GM23338 (cell line): ENCODE data around the gene PLA2G6. TPM values are rescaled to one million over a fixed set of nuclear protein-coding genes. Genes with fewer than 3 reads are reported as not detected.

Experiments
- ATAC-seq: fragments of 200-7000 bp; cut with Tn5 transposase; 3 replicates; pipeline ENCODE4 v1.9.1; 2020
- DNase-seq: peaks from one replicate; pipeline ENCODE4 v3.0.0-alpha.2; 2015; ENCODE audit warnings: low spot score
- H2AFZ ChIP-seq: fragments of 200-600 bp; sonication (generic); 2 replicates; pipeline ENCODE4 v1.8.0; 2016; ENCODE audit warnings: antibody characterized with exemption, mild to moderate bottlenecking, moderate library complexity
- H3F3A ChIP-seq: fragments of 200-600 bp; sonication (generic); replicated peaks from 2 replicates; pipeline ENCODE4 v1.8.0; 2017; ENCODE audit warnings: antibody characterized with exemption, mixed run types, low read depth
- H3K27ac ChIP-seq: fragments of 200-600 bp; sonication (generic); 2 replicates; pipeline ENCODE4 v1.6.1; 2016; ENCODE audit warnings: low read depth
- H3K27me3 ChIP-seq: fragments of 200-600 bp; sonication (generic); 2 replicates; pipeline ENCODE4 v1.8.0; 2016; ENCODE audit warnings: mild to moderate bottlenecking, mixed run types, moderate library complexity; ENCODE audit not compliant: insufficient read depth
- H3K36me3 ChIP-seq: fragments of 200-600 bp; sonication (generic); 2 replicates; pipeline ENCODE4 v1.8.0; 2016; ENCODE audit warnings: mild to moderate bottlenecking; ENCODE audit not compliant: insufficient read depth
- H3K4me1 ChIP-seq: fragments of 200-600 bp; sonication (generic); 2 replicates; pipeline ENCODE4 v1.8.0; 2016; ENCODE audit warnings: mild to moderate bottlenecking, moderate library complexity; ENCODE audit not compliant: insufficient read depth
- H3K4me2 ChIP-seq: fragments of 200-600 bp; sonication (generic); 2 replicates; pipeline ENCODE4 v1.7.1; 2017; ENCODE audit warnings: mixed run types
- H3K4me3 ChIP-seq: fragments of 200-600 bp; sonication (generic); 2 replicates; pipeline ENCODE4 v1.6.1; 2016; ENCODE audit warnings: mixed run types
- H3K79me2 ChIP-seq: fragments of 200-600 bp; sonication (generic); replicated peaks from 2 replicates; pipeline ENCODE4 v1.8.0; 2017; ENCODE audit warnings: mild to moderate bottlenecking; ENCODE audit not compliant: insufficient read depth
- H3K9me2 ChIP-seq: fragments of 200-600 bp; sonication (generic); 2 replicates; pipeline ENCODE4 v1.8.0; 2017; ENCODE audit not compliant: insufficient read depth
- H4K20me1 ChIP-seq: fragments of 200-600 bp; sonication (generic); replicated peaks from 2 replicates; pipeline ENCODE4 v1.8.0; 2017; ENCODE audit warnings: mild to moderate bottlenecking; ENCODE audit not compliant: insufficient read depth
- H3K27ac Mint-ChIP-seq: 2 replicates; pipeline ENCODE4 v1.8.0; 2020; ENCODE audit warnings: inconsistent platforms, mild to moderate bottlenecking, moderate library complexity, mixed read lengths
- H3K27me3 Mint-ChIP-seq: 3 replicates; pipeline ENCODE4 v1.8.0; 2022; ENCODE audit warnings: low read depth, mild to moderate bottlenecking, moderate library complexity, mixed read lengths, inconsistent platforms; ENCODE audit not compliant: insufficient read depth, poor library complexity
- H3K36me3 Mint-ChIP-seq: 3 replicates; pipeline ENCODE4 v1.8.0; 2021; ENCODE audit warnings: low read depth, mild to moderate bottlenecking, inconsistent platforms, moderate library complexity, mixed read lengths
- H3K4me1 Mint-ChIP-seq: 3 replicates; pipeline ENCODE4 v1.8.0; 2020; ENCODE audit warnings: mild to moderate bottlenecking, inconsistent platforms, mixed read lengths
- H3K4me3 Mint-ChIP-seq: 3 replicates; pipeline ENCODE4 v1.8.0; 2021; ENCODE audit warnings: moderate library complexity, mild to moderate bottlenecking, inconsistent platforms, mixed read lengths
- H3K9me3 Mint-ChIP-seq: 3 replicates; pipeline ENCODE4 v1.8.0; 2020; ENCODE audit warnings: moderate library complexity, mild to moderate bottlenecking, inconsistent platforms, mixed read lengths
- CREB1 ChIP-seq: fragments of 250-450 bp; sonication (Bioruptor Pico); IDR thresholded peaks from 2 replicates; pipeline ENCODE4 v1.5.0; 2020; ENCODE audit warnings: low read depth, mild to moderate bottlenecking, moderate library complexity
- CTCF ChIP-seq, 2 experiments: fragments of 200-600 bp in 1 of 2; sonication (generic) in 1 of 2; conservative IDR thresholded peaks; 2 replicates each; pipeline versions ENCODE4 v1.5.1 to v1.6.1; 2016 to 2017; ENCODE audit warnings: antibody characterized with exemption in 2 of 2, low read depth in 2 of 2, mild to moderate bottlenecking in 2 of 2, moderate library complexity in 1 of 2
- ETS1 ChIP-seq: IDR thresholded peaks from 2 replicates; pipeline ENCODE4 v1.6.1; 2016; ENCODE audit warnings: antibody characterized with exemption
- EZH2 ChIP-seq: fragments of 200-600 bp; sonication (generic); IDR thresholded peaks from one replicate; pipeline ENCODE4 v1.8.0; 2017; ENCODE audit warnings: antibody characterized with exemption, mild to moderate bottlenecking, low read depth; ENCODE audit not compliant: unreplicated experiment
- EZH2phosphoT487 ChIP-seq: fragments of 200-600 bp; sonication (generic); IDR thresholded peaks from one replicate; pipeline ENCODE4 v1.8.1; 2018; ENCODE audit warnings: antibody characterized with exemption; ENCODE audit not compliant: unreplicated experiment
- JUNB ChIP-seq: IDR thresholded peaks from one replicate; pipeline ENCODE4 v1.6.1; 2016; ENCODE audit warnings: antibody characterized with exemption; ENCODE audit not compliant: unreplicated experiment
- NANOG ChIP-seq: IDR thresholded peaks from 2 replicates; pipeline ENCODE4 v1.6.1; 2016; ENCODE audit warnings: antibody characterized with exemption, borderline replicate concordance
- POLR2AphosphoS5 ChIP-seq: IDR thresholded peaks from 2 replicates; pipeline ENCODE4 v1.6.1; 2016; ENCODE audit warnings: antibody characterized with exemption, low read depth
- REST ChIP-seq: IDR thresholded peaks from one replicate; pipeline ENCODE4 v1.6.1; 2018; ENCODE audit warnings: antibody characterized with exemption; ENCODE audit not compliant: unreplicated experiment
- STAT1 ChIP-seq: IDR thresholded peaks from one replicate; pipeline ENCODE4 v1.6.1; 2016; ENCODE audit warnings: antibody characterized with exemption; ENCODE audit not compliant: unreplicated experiment
- ZNF331 ChIP-seq: fragments of 250-450 bp; sonication (Bioruptor Pico); IDR thresholded peaks from 2 replicates; pipeline ENCODE4 v1.5.0; 2020; ENCODE audit warnings: low read depth, mild to moderate bottlenecking, moderate library complexity
- ZNF462 ChIP-seq: fragments of 250-450 bp; sonication (Bioruptor Pico); IDR thresholded peaks from 2 replicates; pipeline ENCODE4 v1.5.0; 2020; ENCODE audit warnings: mild to moderate bottlenecking, moderate library complexity
- polyA plus RNA-seq: library from polyadenylated mRNA; unstranded; fragments of >200 nt; fragmentation: Nextera tagmentation; extraction: Ambion mirVana; gene quantifications from 2 replicates; pipeline ENCODE4 v1.2.1, GENCODE V29; 2016
- total RNA-seq: library from RNA; depleted of rRNA; stranded (reverse); fragments of >200 nt; shearing (Covaris generic); gene quantifications from 2 replicates; pipeline ENCODE4 v1.2.3, GENCODE V29; 2014

Gene PLA2G6
- total and polyA plus RNA-seq, 2 experiments from 2014 or later, result 4.5 to 12.6 TPM

GRCh38 chr22:38184788-38185187, 3.2 kb upstream of the PLA2G6 start:
- no peak for DNase-seq
- Histone ChIP-seq H3K79me2 (no peaks in the 10 kb centered on the region), H3F3A (peaks cover 8% of the 10 kb centered on the region; the same call in 1 of the 2 replicates), H3K36me3 (no peaks in the 10 kb centered on the region), H3K4me2 (no peak overlapping the region), H3K27ac (no peak overlapping the region), H3K4me3 (no peak overlapping the region), H4K20me1 (no peaks in the 10 kb centered on the region), H3K9me2 (no peaks in the 10 kb centered on the region), H3K27me3 (no peaks in the 10 kb centered on the region), H3K4me1 (peaks cover 15% of the 10 kb centered on the region), H2AFZ (peak overlapping the region; percentile 81)
- ATAC-seq, result no peak
- H3K4me3 Mint-ChIP-seq, result no peak overlapping the region
- H3K27ac Mint-ChIP-seq, result no peak overlapping the region
- peaks cover 18% of the 10 kb centered on the region for H3K27me3 Mint-ChIP-seq
- no peak for TF ChIP-seq NANOG
- no peak for TF ChIP-seq CREB1 (CRISPR knock-in tag)
- no peak for TF ChIP-seq JUNB
- no peak for TF ChIP-seq REST
- no peak for TF ChIP-seq ZNF331 (CRISPR knock-in tag)
- no peak for TF ChIP-seq EZH2phosphoT487
- TF ChIP-seq CTCF (conservative IDR thresholded peaks at IDR 0.05; ENCODE audit: low read depth in 2 of 2), result no peak
- no peak for TF ChIP-seq ZNF462 (CRISPR knock-in tag)
- TF ChIP-seq POLR2AphosphoS5, result no peak
- TF ChIP-seq ETS1, result no peak
- no peak for TF ChIP-seq EZH2
- no peak for TF ChIP-seq STAT1
- no peaks in the 10 kb centered on the region; the same call in 2 of the 3 replicates for H3K36me3 Mint-ChIP-seq
- peaks cover 4% of the 10 kb centered on the region for H3K9me3 Mint-ChIP-seq
- H3K4me1 Mint-ChIP-seq, result peaks cover 24% of the 10 kb centered on the region
